Measurements from ENCODE around the gene EPB41L5.
"Not testable (repeated sequence)": the region's sequence is repeated elsewhere in the genome, so short reads cannot be mapped to it uniquely, and the experiment has no call there.

The EPB41L5 gene

DNA sequence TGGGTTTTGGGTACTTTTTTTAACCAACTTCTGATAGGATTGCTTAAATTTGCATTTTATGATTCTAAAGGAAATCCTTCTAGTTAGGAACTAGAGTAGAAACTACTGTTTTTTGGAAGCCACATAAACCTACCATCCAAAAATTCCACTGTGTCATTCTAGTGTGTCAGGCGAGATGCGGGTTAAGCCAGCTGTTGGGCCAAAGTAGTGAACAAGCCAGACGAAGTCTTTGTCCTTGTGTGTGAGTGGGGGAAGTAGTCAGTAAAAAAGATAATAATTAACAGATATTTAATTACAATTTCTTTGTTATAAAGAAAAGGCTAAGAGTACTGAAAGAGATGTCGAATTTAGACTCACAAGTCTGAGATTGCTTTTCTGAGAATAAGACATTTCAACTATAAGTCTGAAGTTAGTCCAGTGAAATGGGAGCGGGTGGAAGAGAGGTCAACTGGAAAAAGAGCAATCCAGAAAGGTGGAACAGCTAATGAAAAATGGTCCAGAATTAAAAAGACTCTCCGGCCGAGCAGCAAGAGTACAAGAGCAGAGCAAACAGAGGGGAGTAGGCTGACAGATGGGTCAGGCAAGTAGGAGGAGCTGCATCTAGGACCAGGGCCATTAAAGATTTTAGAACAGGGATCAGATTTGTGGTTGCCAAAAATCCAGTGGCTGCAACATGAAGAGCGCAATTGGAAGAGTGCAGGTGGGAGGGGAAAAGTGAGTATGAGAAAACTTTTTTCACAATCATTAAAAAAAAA is 1.5 kb downstream of the EPB41L5 start:
- DNase-seq (ENCODE audit: low read depth), result no peak
- no peak overlapping the region for H3K4me3 ChIP-seq (ENCODE audit: control insufficient read depth, low read depth, low read length)
- TF ChIP-seq, protein P1, sequence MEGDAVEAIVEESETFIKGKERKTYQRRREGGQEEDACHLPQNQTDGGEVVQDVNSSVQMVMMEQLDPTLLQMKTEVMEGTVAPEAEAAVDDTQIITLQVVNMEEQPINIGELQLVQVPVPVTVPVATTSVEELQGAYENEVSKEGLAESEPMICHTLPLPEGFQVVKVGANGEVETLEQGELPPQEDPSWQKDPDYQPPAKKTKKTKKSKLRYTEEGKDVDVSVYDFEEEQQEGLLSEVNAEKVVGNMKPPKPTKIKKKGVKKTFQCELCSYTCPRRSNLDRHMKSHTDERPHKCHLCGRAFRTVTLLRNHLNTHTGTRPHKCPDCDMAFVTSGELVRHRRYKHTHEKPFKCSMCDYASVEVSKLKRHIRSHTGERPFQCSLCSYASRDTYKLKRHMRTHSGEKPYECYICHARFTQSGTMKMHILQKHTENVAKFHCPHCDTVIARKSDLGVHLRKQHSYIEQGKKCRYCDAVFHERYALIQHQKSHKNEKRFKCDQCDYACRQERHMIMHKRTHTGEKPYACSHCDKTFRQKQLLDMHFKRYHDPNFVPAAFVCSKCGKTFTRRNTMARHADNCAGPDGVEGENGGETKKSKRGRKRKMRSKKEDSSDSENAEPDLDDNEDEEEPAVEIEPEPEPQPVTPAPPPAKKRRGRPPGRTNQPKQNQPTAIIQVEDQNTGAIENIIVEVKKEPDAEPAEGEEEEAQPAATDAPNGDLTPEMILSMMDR (IDR thresholded peaks at IDR 0.05; ENCODE audit: control insufficient read depth, insufficient read depth, low read depth, low read length, missing control alignments), result no peak

GRCh38 chr2:120016800-120017199 is 3.9 kb downstream of the EPB41L5 start:
- H3K4me3 ChIP-seq (ENCODE audit: control insufficient read depth, low read depth, low read length), result no peak overlapping the region
- TF ChIP-seq, protein P1 (IDR thresholded peaks at IDR 0.05; ENCODE audit: control insufficient read depth, insufficient read depth, low read depth, low read length, missing control alignments), result no peak
- no peak for DNase-seq (ENCODE audit: low read depth)

DNA sequence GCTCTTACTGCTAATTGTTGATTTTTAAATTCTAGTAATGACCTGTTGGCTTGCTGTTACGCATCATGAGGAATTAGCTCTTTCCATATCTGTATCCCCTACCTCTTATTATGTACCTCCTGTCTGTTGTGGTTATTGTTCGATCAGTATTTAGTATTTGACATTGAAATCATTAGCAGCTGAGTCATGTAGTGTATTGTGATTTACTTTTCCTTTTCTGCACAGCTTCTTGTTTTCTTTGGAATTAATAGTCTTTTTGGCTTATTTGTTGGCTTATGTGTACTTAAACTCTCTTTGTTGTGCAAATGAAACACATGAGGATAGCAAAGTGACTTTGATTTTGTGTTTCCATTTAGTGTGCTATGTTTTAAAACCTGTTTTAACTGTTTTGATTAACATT is 4.3 kb downstream of the EPB41L5 start:
- no peak overlapping the region for H3K4me3 ChIP-seq (ENCODE audit: control insufficient read depth, low read depth, low read length)

DNA sequence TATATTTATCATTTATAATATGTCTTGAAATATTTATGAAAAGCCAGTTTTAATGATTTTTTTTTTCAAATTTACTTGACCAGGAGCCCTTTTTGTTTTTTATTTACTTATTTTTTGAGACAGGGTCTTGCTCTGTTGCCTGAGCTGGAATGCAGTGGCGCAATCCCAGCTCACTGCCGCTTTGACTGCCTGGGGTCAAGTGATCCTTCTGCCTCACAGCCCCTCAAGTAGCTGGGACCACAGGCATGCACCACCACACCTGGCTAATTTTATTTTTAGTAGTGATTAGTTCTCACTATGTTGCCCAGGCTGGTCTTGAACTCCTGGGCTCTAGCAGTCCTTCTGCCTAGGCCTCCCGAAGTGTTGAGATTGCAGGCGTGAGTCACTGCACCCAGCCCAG is 5.7 kb downstream of the EPB41L5 start:
- no peak for DNase-seq (ENCODE audit: low read depth)
- TF ChIP-seq, protein P1 (IDR thresholded peaks at IDR 0.05; ENCODE audit: control insufficient read depth, insufficient read depth, low read depth, low read length, missing control alignments), result no peak
- H3K4me3 ChIP-seq (ENCODE audit: control insufficient read depth, low read depth, low read length), result no peak overlapping the region

More for the DNA sequence above, 4.3 kb downstream of the EPB41L5 start:
- DNase-seq (ENCODE audit: low read depth), result no peak
- TF ChIP-seq, protein P1 (IDR thresholded peaks at IDR 0.05; ENCODE audit: control insufficient read depth, insufficient read depth, low read depth, low read length, missing control alignments), result no peak

GRCh38 chr2:120020554-120020953 is 7.7 kb downstream of the EPB41L5 start:
- DNase-seq (ENCODE audit: low read depth), result no peak
- TF ChIP-seq, protein P1 (IDR thresholded peaks at IDR 0.05; ENCODE audit: control insufficient read depth, insufficient read depth, low read depth, low read length, missing control alignments), result no peak
- no peak overlapping the region for H3K4me3 ChIP-seq (ENCODE audit: control insufficient read depth, low read depth, low read length)

GRCh38 chr2:120022505-120022904 is 9.6 kb downstream of the EPB41L5 start:
- H3K4me3 ChIP-seq (ENCODE audit: control insufficient read depth, low read depth, low read length); DNase-seq (ENCODE audit: low read depth): not testable (repeated sequence)

DNA sequence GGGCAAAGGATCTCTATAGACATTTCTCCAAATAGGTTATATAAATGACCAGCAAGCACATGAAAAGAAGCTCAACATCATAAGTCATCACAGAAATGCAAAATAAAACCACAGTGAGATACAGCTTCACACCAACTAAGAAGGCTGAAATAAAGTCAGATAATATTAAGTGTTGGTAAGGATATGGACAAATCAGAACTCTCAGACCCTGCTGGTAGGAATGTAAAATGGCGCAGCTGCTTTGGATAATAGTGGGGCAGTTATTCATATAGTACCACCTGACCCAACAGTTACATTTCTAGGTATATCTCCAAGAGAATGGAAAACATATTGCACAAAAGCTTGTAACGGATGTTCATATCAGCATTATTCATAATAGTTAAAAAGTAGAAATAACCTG is 14.0 kb downstream of the EPB41L5 start:
- TF ChIP-seq, protein P1 (IDR thresholded peaks at IDR 0.05; ENCODE audit: control insufficient read depth, insufficient read depth, low read depth, low read length, missing control alignments), result no peak
- no peak overlapping the region for H3K4me3 ChIP-seq (ENCODE audit: control insufficient read depth, low read depth, low read length)
- DNase-seq (ENCODE audit: low read depth), result no peak
